ENCODE measurements around the gene CNOT4. TPM values are rescaled to one million over a fixed set of nuclear protein-coding genes. Genes with fewer than 3 reads are reported as not detected.

The CNOT4 gene
- total RNA-seq, 1 donor from 2014 or later: 32.1 TPM

DNA sequence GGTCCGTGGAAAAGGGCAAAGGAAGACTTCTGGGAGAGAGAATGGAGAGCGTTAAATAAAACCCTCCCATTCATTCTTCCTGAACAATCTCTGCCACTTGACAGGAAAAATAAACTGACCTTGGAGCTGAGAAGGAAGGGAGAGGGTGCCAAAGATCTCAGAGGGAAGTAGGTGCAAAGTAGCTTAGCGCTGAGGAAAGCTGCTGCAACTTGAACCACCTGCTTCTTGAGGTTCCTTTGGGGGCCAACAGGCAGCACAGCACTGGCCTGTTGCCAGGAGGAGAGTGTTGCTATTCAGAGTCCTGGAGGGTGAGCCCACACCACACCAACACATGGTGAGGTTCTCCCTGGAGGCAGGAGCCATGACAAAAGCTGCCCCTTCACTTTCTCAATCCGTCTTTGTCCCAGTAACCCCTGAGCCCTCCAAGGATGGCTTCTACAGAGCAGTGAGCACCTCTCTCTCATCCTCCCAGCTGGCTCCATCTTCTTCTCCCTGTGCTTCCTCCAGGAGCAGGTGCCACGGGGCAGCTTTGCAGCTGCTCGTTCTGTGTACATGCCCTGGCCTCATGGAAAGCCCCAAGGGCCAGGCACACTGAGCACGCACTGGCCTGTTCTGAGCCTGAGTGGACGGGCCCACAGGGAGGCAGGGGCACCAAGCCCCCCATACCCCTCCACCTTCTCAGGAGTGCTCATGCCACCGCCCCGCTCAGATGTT, 174.9 kb downstream of the CNOT4 start:
- no peak for DNase-seq (ENCODE audit: extremely low spot score, unreplicated experiment)
- no peak overlapping the region for H3K4me3 Mint-ChIP-seq
- TF ChIP-seq CTCF (conservative IDR thresholded peaks at IDR 0.05): no peak
- peaks cover 6% of the 10 kb centered on the region for H3K27me3 Mint-ChIP-seq
- H3K9me3 Mint-ChIP-seq: no peaks in the 10 kb centered on the region
- H3K27ac Mint-ChIP-seq: no peak overlapping the region
- H3K36me3 Mint-ChIP-seq: no peaks in the 10 kb centered on the region
- no peaks in the 10 kb centered on the region for H3K4me1 Mint-ChIP-seq (ENCODE audit: unreplicated experiment)

GRCh38 chr7:135333946-135334345, 176.0 kb downstream of the CNOT4 start:
- DNase-seq (ENCODE audit: extremely low spot score, unreplicated experiment): no peak
- no peaks in the 10 kb centered on the region for H3K9me3 Mint-ChIP-seq
- H3K27me3 Mint-ChIP-seq: peaks cover 5% of the 10 kb centered on the region
- H3K4me3 Mint-ChIP-seq: no peak overlapping the region
- no peak for TF ChIP-seq CTCF (conservative IDR thresholded peaks at IDR 0.05)
- H3K27ac Mint-ChIP-seq: no peak overlapping the region
- no peaks in the 10 kb centered on the region for H3K36me3 Mint-ChIP-seq
- H3K4me1 Mint-ChIP-seq (ENCODE audit: unreplicated experiment): no peaks in the 10 kb centered on the region

DNA sequence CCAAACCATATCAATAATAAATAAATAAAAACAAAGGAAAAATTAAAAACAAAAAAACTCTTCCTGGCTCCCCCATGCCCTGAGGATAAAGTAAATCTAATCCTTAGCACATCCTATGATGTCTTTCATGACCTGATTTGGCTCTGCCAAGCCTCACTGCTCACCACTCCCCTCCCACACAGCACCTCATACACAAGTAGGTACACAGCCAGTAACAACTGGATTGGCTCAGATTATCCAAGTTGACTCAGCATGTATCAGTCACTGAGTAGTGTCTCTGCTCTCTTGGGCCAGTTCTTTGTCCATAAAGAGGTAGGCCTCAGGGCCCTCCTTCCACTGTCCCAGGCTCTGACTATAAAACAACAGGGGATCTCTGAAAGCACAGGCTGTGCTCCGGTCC, 176.7 kb downstream of the CNOT4 start:
- H3K27ac Mint-ChIP-seq: no peak overlapping the region
- no peaks in the 10 kb centered on the region for H3K4me1 Mint-ChIP-seq (ENCODE audit: unreplicated experiment)
- no peak for DNase-seq (ENCODE audit: extremely low spot score, unreplicated experiment)
- TF ChIP-seq CTCF (conservative IDR thresholded peaks at IDR 0.05): no peak
- H3K27me3 Mint-ChIP-seq: peaks cover 5% of the 10 kb centered on the region
- H3K4me3 Mint-ChIP-seq: no peak overlapping the region
- H3K9me3 Mint-ChIP-seq: no peaks in the 10 kb centered on the region
- no peaks in the 10 kb centered on the region for H3K36me3 Mint-ChIP-seq

DNA sequence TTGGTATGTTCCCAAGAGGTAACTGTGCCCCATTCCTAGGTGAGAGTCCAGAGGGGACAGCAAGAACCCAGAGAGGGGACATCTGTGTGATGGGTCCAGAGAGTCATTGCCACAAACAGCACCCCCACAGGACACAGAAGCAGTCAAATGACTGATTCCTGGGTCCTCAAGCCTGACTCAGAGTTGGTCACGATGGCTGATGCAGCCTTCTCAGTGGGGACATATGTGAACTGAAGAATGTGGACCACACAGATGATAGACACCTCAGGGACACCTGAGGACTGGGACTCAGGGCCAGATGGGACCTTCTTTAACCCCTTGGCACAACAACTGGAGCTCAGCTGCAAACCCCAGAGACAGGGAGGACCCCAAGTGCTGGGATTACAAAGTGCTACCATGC, 179.8 kb downstream of the CNOT4 start:
- H3K27me3 Mint-ChIP-seq: peaks cover 7% of the 10 kb centered on the region
- TF ChIP-seq CTCF (conservative IDR thresholded peaks at IDR 0.05): no peak
- no peak overlapping the region for H3K27ac Mint-ChIP-seq
- H3K36me3 Mint-ChIP-seq: no peaks in the 10 kb centered on the region
- no peaks in the 10 kb centered on the region for H3K9me3 Mint-ChIP-seq
- H3K4me1 Mint-ChIP-seq (ENCODE audit: unreplicated experiment): no peaks in the 10 kb centered on the region
- DNase-seq (ENCODE audit: extremely low spot score, unreplicated experiment): no peak
- no peak overlapping the region for H3K4me3 Mint-ChIP-seq

- TF ChIP-seq CTCF (conservative IDR thresholded peaks at IDR 0.05): no peak
- Mint-ChIP-seq H3K27ac (no peak overlapping the region), H3K4me1 (ENCODE audit: unreplicated experiment) (no peaks in the 10 kb centered on the region), H3K36me3 (no peaks in the 10 kb centered on the region), H3K4me3 (no peak overlapping the region), H3K27me3 (peaks cover 12% of the 10 kb centered on the region), H3K9me3 (no peaks in the 10 kb centered on the region)
- no peak for DNase-seq (ENCODE audit: extremely low spot score, unreplicated experiment)
Measured at GRCh38 chr7:135328526-135328925, 181.4 kb downstream of the CNOT4 start.

Data from type B pancreatic cell (in vitro differentiated cells).